Fibroblast of upper back skin (primary cell): Measurements from ENCODE around the gene C11orf86.
A peak's percentile ranks its signal among the peaks of the same experiment; 100 is the strongest.
"Not testable (repeated sequence)": the region's sequence is repeated elsewhere in the genome, so short reads cannot be mapped to it uniquely, and the experiment has no call there.

Experiments used
- DNase-seq: peaks from one replicate; pipeline ENCODE4 v3.0.0-alpha.2; 2013

Gene C11orf86, protein sequence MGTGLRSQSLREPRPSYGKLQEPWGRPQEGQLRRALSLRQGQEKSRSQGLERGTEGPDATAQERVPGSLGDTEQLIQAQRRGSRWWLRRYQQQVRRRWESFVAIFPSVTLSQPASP

DNA sequence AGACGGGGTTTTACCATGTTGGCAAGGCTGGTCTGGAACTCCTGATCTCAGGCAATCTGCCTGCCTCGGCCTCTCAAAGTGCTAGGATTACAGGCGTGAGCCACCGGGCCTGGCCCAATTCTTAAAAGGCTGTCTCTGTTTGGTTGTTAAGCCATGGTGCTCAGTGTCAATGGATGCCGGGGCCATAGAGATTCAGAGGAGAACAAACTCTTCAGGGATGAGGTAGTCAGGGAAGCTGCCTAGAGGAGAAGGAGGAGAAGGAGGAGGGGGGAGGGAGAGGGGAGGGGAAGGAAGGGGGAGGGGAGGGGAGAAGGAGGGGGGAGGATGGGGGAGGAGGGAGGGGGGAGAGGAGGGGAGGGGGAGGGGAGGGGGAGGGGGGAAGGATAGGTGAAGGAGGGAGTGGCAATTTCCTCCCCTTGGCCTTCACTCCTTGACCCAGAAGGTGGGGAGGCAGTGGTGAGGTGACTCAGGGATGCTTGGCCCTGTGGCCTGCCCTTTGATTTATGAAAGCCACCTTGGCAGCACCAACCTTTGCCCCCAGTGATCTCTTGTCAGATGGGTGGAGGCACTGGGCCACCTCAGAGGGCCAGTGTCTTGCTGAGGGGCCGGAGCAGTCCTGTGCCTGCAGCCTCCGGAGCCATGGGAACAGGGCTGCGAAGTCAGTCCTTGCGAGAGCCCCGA lies at the start of gene C11orf86:
C11orf86 (plus strand) TSS at position 581 of the 681 bp plus-strand sequence; CDS start at position 640, 59 bp downstream.
- DNase-seq: no peak

- DNase-seq: no peak
Measured at GRCh38 chr11:66929753-66930152, 45.4 kb upstream of the C11orf86 start.

DNA sequence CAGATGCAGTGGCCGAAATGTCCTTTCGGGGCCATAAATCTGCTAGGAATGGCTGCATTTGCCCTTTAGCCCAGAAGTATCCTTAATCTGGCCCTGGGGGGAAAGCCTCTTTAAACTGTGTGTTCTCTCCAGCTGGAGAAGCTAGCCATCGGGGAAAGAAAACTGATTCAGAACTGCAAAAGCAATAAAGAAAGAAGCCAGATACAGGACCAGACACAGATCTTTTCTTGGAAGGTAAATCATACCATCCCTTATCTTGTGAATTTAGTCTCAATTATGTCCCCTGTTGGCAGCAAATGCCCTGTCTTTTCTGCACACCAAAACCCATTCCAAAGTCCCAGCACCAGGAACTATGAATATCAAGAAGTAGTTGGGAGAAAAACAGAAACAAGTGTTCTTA lies 42.6 kb upstream of the C11orf86 start:
- DNase-seq: no peak

DNA sequence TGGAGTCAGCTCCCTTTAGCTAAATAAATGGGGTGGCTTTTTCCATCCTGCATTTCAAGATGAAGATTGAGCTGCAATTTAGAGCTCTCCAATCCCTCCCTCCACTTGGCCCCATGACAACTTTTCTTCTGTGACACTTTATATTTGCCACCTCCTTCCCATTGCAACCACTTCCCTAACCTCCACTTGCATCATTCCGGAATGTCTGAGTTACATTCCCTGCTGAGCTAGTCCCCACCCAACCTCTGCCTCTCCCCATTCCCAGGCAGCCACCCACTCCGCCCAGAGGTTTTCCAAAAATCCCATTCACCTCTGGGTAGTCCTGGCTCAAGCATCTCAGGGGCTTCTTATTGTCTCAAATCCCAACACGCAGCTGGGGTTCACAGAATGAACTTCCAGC lies 41.6 kb upstream of the C11orf86 start:
- peak; percentile 39 for DNase-seq

- peak; percentile 72 for DNase-seq
Measured at GRCh38 chr11:66934950-66935779, 39.9 kb upstream of the C11orf86 start.

DNA sequence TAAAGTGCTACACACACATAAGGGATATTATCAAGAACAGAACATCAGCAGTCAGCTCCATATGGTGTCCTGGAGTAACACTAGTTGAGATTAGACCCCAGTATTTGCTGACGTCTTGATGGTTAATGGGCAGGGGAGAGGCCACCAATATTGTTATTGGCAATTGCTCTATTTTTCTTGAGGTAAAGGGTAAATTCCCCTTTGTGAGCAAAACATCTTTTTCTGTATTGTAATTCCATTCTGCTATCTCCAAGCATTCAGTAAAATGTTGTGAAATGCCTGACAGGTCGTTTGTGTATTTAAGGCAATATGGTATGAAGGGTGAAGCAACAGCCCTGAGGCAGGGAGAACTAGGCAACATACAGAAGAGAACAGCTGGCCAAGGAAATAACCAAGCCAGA lies 38.8 kb upstream of the C11orf86 start:
- DNase-seq: peak; percentile 76

GRCh38 chr11:66937193-66937733 lies 37.8 kb upstream of the C11orf86 start:
- no peak for DNase-seq

GRCh38 chr11:66938582-66939135 lies 36.4 kb upstream of the C11orf86 start:
- DNase-seq: no peak

GRCh38 chr11:66950112-66950535 lies 25.0 kb upstream of the C11orf86 start:
- DNase-seq: peak; percentile 50

GRCh38 chr11:66951135-66951534 lies 24.0 kb upstream of the C11orf86 start:
- DNase-seq: no peak

DNA sequence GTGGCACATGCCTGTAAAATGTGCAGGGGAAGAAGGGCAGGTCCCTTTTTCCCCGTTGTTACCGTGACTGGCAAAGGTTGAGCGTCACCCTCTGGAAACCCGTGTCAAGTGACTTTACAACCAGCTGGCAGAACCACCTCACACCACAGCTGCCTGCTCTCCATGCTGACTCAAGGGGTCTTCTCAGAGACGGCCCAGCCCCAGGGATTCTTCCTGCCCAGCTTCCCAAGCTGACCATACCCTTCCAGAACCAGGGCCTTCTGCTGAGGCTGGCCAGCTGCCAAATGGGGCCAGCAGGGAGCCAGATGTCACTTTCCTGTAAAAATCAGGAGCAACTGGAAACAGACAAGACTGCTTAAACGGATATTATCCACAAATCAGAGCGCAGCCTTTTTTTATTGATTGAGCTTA lies 23.2 kb upstream of the C11orf86 start:
- DNase-seq: peak; percentile 48

GRCh38 chr11:66953081-66953833 lies 21.8 kb upstream of the C11orf86 start:
- DNase-seq: no peak

DNA sequence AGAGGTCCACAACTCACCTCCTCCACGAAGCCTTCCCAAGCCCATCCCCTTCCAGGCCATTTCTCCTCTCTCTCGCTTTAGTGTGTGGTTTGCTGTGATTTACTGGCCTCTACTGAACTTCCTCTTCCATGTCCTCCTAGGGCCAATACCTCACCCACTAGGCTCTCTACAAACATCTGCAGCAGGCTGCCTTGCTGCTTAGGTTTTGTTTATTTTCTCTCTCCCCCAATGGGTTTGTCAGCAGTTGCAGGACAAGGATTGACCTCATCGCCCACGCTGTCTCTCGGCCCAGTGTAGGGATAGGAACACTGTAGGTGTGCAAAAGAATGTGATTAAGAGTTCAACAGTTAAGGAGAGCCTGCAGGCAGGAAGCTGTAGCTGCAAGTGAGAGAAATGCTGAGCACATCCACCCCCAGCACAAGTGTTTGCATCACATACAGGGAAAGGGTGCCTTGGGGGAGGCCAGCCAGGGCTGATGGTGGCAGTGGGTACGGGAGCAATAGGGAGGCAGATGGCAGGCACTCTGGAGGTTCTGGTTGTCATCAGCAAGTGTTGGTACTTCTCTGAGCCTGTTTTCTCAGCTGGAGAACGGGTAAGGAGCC lies 18.3 kb upstream of the C11orf86 start:
- DNase-seq: peak; percentile 28

DNA sequence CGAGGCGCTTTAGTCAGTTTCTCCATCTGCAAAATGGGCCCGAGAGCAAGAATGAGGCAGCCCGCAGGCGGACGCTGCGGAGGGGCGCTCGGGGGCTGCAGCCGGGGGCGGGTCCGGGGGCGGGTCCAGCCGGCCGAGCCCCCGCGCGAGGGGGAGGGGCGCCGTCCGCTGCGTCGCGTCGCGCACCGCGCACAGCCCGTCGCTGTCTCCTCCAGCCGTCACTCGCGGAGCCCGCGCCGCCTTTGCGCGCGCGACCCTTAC lies 17.2 kb upstream of the C11orf86 start:
- no peak for DNase-seq

GRCh38 chr11:66958232-66958955 lies 16.7 kb upstream of the C11orf86 start, which contains the start of gene PC:
PC (minus strand) TSS chr11:66958383; CDS start chr11:66872159, 86,224 bp downstream.
- peak; percentile 100 for DNase-seq

DNA sequence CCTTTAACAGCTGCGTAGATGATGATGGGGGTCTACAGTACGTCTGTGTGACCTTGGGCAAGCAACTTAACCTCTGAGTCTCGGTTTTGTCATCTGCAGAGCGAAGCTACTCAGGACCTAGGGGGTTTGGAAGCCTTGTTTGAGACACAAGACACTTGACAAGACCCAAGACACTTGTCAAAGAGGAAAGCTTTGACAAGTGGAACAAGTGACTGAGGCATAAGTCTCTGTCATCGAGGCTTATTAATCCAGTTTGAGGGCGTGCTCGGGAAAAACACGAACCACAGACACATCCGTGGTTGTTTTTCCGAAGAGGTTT lies 16.2 kb upstream of the C11orf86 start:
- no peak for DNase-seq

DNA sequence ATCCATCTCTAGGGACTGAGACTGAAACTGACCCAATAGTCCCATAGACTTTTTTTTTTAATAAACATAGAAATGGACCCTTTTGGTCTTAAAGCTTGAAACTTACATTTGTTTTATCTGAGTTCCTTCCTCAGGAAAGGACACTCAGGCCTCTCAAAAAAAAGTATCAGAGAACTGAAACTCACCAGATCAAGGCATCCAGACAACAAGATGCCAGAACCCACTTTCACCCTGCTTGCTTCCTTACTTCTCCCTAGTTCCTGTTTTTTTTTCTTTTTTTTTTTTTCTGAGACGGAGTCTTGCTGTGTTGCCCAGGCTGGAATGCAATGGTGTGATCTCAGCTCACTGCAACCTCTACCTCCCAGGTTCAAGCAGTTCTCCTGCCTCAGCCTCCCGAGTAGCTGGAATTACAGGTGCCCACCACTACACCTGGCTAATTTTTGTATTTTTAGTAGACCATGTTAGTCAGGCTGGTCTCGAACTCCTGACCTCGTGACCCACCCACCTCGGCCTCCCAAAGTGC lies 13.4 kb upstream of the C11orf86 start:
- not testable (repeated sequence) for DNase-seq

- DNase-seq: no peak
Measured at GRCh38 chr11:66962247-66962646, 12.9 kb upstream of the C11orf86 start.

DNA sequence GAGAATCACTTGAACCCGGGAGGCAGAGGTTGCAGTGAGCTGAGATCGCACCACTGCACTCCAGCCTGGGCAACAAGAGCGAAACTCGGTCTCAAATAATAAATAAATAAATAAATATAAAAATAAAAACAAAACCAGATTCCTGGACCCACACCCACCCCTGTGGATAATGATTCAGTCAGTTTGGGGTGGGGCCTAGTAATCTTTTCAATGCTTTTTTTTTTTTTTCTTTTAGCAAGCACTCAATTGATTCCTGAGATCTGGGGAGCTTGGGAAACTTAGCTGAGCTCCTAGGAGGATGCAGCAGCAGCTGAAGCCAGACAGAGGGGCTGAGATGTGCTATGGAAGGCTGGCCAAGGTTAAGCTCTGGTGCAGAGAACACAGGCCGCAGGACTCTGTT lies 12.3 kb upstream of the C11orf86 start:
- no peak for DNase-seq

- DNase-seq: no peak
Measured at GRCh38 chr11:66964495-66964894, 10.6 kb upstream of the C11orf86 start.

- DNase-seq: no peak
Measured at GRCh38 chr11:66966351-66966750, 8.8 kb upstream of the C11orf86 start.
